DND-41 (cell line): ENCODE results near the gene MPHOSPH8.

Experiments used
- ATAC-seq: fragments of 200-7000 bp; cut with Tn5 transposase; 3 replicates; pipeline ENCODE4 v1.9.1; 2021; ENCODE audit warnings: low read depth; ENCODE audit not compliant: insufficient read depth
- DNase-seq: peaks from one replicate; pipeline ENCODE4 v3.0.0-alpha.2; 2020
- H2AFZ ChIP-seq: 2 replicates; pipeline ENCODE4 v1.6.0; 2012; ENCODE audit warnings: low read depth, low read length
- H3K27ac ChIP-seq: 2 replicates; pipeline ENCODE4 v1.5.1; 2012; ENCODE audit warnings: low read length, inconsistent platforms
- H3K27me3 ChIP-seq: fragments of 200-600 bp; sonication (generic); 2 replicates; pipeline ENCODE4 v1.6.0; 2012; ENCODE audit warnings: low read length, mild to moderate bottlenecking, inconsistent platforms; ENCODE audit not compliant: insufficient read depth, poor library complexity
- H3K36me3 ChIP-seq: 2 replicates; pipeline ENCODE4 v1.5.1; 2012; ENCODE audit warnings: low read length, inconsistent platforms; ENCODE audit not compliant: insufficient read depth
- H3K4me1 ChIP-seq: 2 replicates; pipeline ENCODE4 v1.5.1; 2012; ENCODE audit warnings: mild to moderate bottlenecking, low read length; ENCODE audit not compliant: insufficient read depth
- H3K4me2 ChIP-seq: 2 replicates; pipeline ENCODE4 v1.6.0; 2012; ENCODE audit warnings: mild to moderate bottlenecking, moderate library complexity, low read length, inconsistent platforms; ENCODE audit not compliant: insufficient read depth
- H3K4me3 ChIP-seq, 2 experiments: fragments of 200-600 bp in 1 of 2; shearing (Covaris generic) in 1 of 2; 2 replicates each; pipeline ENCODE4 v1.5.1; 2012 to 2016; ENCODE audit warnings: inconsistent platforms in 2 of 2, low read length in 2 of 2, mild to moderate bottlenecking in 2 of 2, low read depth in 1 of 2, moderate library complexity in 1 of 2
- H3K79me2 ChIP-seq: 2 replicates; pipeline ENCODE4 v1.6.0; 2012; ENCODE audit warnings: low read length, inconsistent platforms; ENCODE audit not compliant: insufficient read depth
- H3K9ac ChIP-seq: 2 replicates; pipeline ENCODE4 v1.6.0; 2012; ENCODE audit warnings: low read depth, mild to moderate bottlenecking, inconsistent platforms, low read length, moderate library complexity
- H3K9me3 ChIP-seq: 2 replicates; pipeline ENCODE4 v1.5.1; 2012; ENCODE audit warnings: low read length, moderate library complexity, mild to moderate bottlenecking, inconsistent platforms; ENCODE audit not compliant: insufficient read depth, severe bottlenecking
- H4K20me1 ChIP-seq: 2 replicates; pipeline ENCODE4 v1.6.0; 2012; ENCODE audit warnings: low read length; ENCODE audit not compliant: insufficient read depth
- EZH2 ChIP-seq: IDR thresholded peaks from 3 replicates; pipeline ENCODE4 v1.6.1; 2012; ENCODE audit warnings: borderline replicate concordance, low read depth, mild to moderate bottlenecking, moderate library complexity, low read length, inconsistent platforms; ENCODE audit not compliant: severe bottlenecking
- TF ChIP-seq, protein P1 (sequence below): IDR thresholded peaks from 2 replicates; pipeline ENCODE4 v1.5.1; 2012; ENCODE audit warnings: borderline replicate concordance, low read length, moderate library complexity, mild to moderate bottlenecking; ENCODE audit not compliant: poor library complexity, severe bottlenecking; ENCODE audit errors: extremely low read depth

The MPHOSPH8 gene

GRCh38 chr13:19646063-19646462 lies 12.6 kb downstream of the MPHOSPH8 start:
- Histone ChIP-seq H2AFZ (no peak overlapping the region), H3K9ac (no peak overlapping the region), H3K4me1 (no peaks in the 10 kb centered on the region), H3K27me3 (no peaks in the 10 kb centered on the region), H3K4me2 (no peak overlapping the region), H3K79me2 (peaks cover 40% of the 10 kb centered on the region), H3K36me3 (peaks cover 78% of the 10 kb centered on the region), H4K20me1 (peaks cover 5% of the 10 kb centered on the region; the same call in 1 of the 2 replicates), H3K9me3 (no peaks in the 10 kb centered on the region), H3K4me3 (no peak overlapping the region), H3K27ac (no peak overlapping the region)
- no peak for DNase-seq
- TF ChIP-seq, protein P1, sequence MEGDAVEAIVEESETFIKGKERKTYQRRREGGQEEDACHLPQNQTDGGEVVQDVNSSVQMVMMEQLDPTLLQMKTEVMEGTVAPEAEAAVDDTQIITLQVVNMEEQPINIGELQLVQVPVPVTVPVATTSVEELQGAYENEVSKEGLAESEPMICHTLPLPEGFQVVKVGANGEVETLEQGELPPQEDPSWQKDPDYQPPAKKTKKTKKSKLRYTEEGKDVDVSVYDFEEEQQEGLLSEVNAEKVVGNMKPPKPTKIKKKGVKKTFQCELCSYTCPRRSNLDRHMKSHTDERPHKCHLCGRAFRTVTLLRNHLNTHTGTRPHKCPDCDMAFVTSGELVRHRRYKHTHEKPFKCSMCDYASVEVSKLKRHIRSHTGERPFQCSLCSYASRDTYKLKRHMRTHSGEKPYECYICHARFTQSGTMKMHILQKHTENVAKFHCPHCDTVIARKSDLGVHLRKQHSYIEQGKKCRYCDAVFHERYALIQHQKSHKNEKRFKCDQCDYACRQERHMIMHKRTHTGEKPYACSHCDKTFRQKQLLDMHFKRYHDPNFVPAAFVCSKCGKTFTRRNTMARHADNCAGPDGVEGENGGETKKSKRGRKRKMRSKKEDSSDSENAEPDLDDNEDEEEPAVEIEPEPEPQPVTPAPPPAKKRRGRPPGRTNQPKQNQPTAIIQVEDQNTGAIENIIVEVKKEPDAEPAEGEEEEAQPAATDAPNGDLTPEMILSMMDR = no peak
- no peak for TF ChIP-seq EZH2
- ATAC-seq = no peak

DNA sequence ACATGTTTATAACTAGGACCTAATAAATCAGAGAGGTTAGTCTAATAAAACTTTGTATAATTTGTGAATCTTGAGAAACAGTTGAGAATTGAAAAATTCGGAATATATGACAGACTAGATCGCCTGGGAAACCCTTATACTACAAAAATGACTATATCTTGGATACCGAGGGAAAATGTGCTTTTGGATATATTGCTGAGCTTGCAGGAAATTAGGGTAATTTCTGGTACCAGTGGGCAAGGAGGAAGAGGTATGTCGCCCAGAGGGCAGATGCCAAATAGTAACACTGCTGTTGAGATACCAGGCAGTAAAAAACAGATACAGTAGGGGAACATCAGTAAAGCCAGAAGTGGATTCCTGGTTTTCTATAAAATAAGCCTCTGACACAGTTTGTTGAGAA lies 17.3 kb downstream of the MPHOSPH8 start:
- no peak overlapping the region for H3K9ac ChIP-seq
- H3K27ac ChIP-seq = no peak overlapping the region
- no peaks in the 10 kb centered on the region for H3K27me3 ChIP-seq
- no peaks in the 10 kb centered on the region for H3K79me2 ChIP-seq
- no peak overlapping the region for H2AFZ ChIP-seq
- DNase-seq = no peak
- H3K4me1 ChIP-seq = no peaks in the 10 kb centered on the region
- peaks cover 64% of the 10 kb centered on the region for H3K36me3 ChIP-seq
- no peaks in the 10 kb centered on the region; the same call in 1 of the 2 replicates for H4K20me1 ChIP-seq
- no peak overlapping the region for H3K4me2 ChIP-seq
- ATAC-seq = no peak
- TF ChIP-seq, protein P1 = no peak
- no peak for TF ChIP-seq EZH2
- no peak overlapping the region for H3K4me3 ChIP-seq
- no peaks in the 10 kb centered on the region for H3K9me3 ChIP-seq

DNA sequence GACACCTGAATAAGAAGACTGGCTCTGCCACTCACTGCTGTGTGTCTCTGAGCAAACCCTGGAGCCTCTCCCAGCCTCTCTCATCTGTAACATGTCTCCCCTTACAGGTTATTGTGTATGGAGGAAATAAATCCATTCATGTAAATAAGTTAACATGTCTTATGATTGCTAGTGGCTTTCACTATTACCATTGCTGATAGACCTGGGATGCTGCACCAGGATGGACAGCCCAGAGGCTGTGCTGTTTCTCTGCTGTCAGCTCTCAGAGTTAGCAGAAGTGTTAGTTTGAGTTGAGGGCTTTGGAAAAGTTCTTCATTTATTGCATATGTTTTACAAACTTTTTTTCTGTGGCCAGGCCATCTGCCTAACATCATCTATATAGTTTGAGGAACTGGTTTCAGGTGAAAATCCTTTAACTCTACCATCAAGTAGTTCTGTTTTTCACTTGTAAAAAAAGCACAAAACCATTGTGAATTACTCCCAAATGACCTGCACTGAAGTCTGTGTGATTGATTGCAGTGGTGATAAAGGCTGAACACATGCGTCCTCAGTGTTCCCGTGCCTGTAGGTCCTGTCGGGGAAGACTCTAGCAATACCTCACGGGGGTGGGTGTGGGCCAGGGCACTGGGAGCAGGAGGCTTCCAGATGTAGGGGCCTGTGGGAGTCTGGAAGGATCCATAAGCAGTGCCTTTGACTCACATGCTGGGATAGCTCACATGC lies 24.6 kb downstream of the MPHOSPH8 start:
- Histone ChIP-seq H4K20me1 (no peaks in the 10 kb centered on the region), H3K4me2 (no peak overlapping the region), H3K4me1 (no peaks in the 10 kb centered on the region), H3K9me3 (no peaks in the 10 kb centered on the region), H2AFZ (no peak overlapping the region), H3K4me3 (no peak overlapping the region), H3K36me3 (peaks cover 47% of the 10 kb centered on the region), H3K27me3 (no peaks in the 10 kb centered on the region), H3K27ac (no peak overlapping the region), H3K79me2 (no peaks in the 10 kb centered on the region), H3K9ac (no peak overlapping the region)
- ATAC-seq (no peak), DNase-seq (no peak)
- TF ChIP-seq EZH2 = no peak
- TF ChIP-seq, protein P1 = no peak
